ENCODE results near the gene HOXC6.

The HOXC6 gene

DNA sequence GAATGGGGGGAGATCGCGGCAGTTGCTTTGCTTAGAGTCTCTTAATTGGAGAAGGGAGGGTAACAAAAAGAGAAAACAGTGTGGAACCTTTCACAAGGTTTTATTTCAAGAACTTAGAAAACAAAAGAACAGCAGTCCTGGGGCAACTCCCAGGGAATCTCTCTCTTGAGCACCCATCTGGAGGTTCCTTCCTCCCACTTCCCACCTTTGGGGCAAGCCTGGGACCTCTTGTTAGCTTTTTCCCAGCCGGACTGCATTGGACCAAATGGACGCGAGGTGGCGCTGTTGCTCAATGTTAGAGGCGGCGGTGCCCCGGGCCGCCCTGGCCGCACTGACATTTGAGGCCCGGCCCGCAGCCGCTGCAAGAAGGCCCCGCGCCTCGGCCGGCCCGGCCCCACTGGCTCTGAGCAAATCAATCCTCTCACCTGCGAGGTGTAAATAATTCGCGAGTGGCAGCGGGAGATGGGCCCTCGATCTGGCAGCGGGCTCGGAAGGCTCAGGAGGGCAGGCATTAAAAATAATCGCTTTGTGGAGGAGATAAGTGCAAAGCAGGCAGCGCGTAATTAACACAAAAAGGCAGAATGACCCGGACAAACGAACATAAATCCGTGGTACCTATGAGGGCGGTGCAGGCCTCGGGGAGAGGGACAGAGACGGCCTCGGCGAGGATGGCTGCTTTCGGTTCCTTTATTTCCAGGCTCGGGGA lies 22.2 kb upstream of the HOXC6 start (continued):
- no peak for TF ChIP-seq ZBTB10 (tag by site-specific recombination; IDR thresholded peaks at IDR 0.05)
- no peak for TF ChIP-seq ZSCAN18 (tag by site-specific recombination; IDR thresholded peaks at IDR 0.05)
- TF ChIP-seq ZNF660 (tag by site-specific recombination; IDR thresholded peaks at IDR 0.05), result peak; percentile 91
- no peak; the same call in 1 of the 2 replicates for TF ChIP-seq ZNF391 (tag by site-specific recombination; IDR thresholded peaks at IDR 0.05; ENCODE audit: borderline replicate concordance, low read depth)
- TF ChIP-seq ZFP3 (tag by site-specific recombination; IDR thresholded peaks at IDR 0.05; ENCODE audit: low read depth), result no peak
- peak; percentile 59; the same call in 1 of the 2 replicates for TF ChIP-seq KLF10 (tag by site-specific recombination; IDR thresholded peaks at IDR 0.05)
- TF ChIP-seq ZNF140 (tag by site-specific recombination; IDR thresholded peaks at IDR 0.05), result no peak
- TF ChIP-seq, protein P1, sequence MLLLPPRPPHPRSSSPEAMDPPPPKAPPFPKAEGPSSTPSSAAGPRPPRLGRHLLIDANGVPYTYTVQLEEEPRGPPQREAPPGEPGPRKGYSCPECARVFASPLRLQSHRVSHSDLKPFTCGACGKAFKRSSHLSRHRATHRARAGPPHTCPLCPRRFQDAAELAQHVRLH (tag by site-specific recombination; IDR thresholded peaks at IDR 0.05), result no peak
- no peak for TF ChIP-seq HIC1 (tag by site-specific recombination; IDR thresholded peaks at IDR 0.05)
- TF ChIP-seq, protein P2, sequence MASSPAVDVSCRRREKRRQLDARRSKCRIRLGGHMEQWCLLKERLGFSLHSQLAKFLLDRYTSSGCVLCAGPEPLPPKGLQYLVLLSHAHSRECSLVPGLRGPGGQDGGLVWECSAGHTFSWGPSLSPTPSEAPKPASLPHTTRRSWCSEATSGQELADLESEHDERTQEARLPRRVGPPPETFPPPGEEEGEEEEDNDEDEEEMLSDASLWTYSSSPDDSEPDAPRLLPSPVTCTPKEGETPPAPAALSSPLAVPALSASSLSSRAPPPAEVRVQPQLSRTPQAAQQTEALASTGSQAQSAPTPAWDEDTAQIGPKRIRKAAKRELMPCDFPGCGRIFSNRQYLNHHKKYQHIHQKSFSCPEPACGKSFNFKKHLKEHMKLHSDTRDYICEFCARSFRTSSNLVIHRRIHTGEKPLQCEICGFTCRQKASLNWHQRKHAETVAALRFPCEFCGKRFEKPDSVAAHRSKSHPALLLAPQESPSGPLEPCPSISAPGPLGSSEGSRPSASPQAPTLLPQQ (tag by site-specific recombination; IDR thresholded peaks at IDR 0.05), result peak; percentile 77; the same call in 1 of the 2 replicates
- 0 out of 2 replicates have a peak, but pooled peaks have one; percentile 18 for TF ChIP-seq KLF1 (tag by site-specific recombination; IDR thresholded peaks at IDR 0.05)
- no peak for TF ChIP-seq ZNF621 (tag by site-specific recombination; IDR thresholded peaks at IDR 0.05)
- 0 out of 2 replicates have a peak, but pooled peaks have one; percentile 29 for TF ChIP-seq KLF8 (tag by site-specific recombination; IDR thresholded peaks at IDR 0.05)
- peak; percentile 36; the same call in 1 of the 2 replicates for TF ChIP-seq ZNF629 (tag by site-specific recombination; IDR thresholded peaks at IDR 0.05)
- peak; percentile 82 for TF ChIP-seq ZEB2 (tag by site-specific recombination; IDR thresholded peaks at IDR 0.05)
- TF ChIP-seq ZNF558 (tag by site-specific recombination; IDR thresholded peaks at IDR 0.05), result peak; percentile 40; the same call in 1 of the 2 replicates
- TF ChIP-seq ZNF843 (tag by site-specific recombination; IDR thresholded peaks at IDR 0.05), result 0 out of 2 replicates have a peak, but pooled peaks have one; percentile 37
- peak; percentile 36; the same call in 1 of the 2 replicates for TF ChIP-seq ZBTB17 (tag by site-specific recombination; IDR thresholded peaks at IDR 0.05)
- TF ChIP-seq, protein P3, sequence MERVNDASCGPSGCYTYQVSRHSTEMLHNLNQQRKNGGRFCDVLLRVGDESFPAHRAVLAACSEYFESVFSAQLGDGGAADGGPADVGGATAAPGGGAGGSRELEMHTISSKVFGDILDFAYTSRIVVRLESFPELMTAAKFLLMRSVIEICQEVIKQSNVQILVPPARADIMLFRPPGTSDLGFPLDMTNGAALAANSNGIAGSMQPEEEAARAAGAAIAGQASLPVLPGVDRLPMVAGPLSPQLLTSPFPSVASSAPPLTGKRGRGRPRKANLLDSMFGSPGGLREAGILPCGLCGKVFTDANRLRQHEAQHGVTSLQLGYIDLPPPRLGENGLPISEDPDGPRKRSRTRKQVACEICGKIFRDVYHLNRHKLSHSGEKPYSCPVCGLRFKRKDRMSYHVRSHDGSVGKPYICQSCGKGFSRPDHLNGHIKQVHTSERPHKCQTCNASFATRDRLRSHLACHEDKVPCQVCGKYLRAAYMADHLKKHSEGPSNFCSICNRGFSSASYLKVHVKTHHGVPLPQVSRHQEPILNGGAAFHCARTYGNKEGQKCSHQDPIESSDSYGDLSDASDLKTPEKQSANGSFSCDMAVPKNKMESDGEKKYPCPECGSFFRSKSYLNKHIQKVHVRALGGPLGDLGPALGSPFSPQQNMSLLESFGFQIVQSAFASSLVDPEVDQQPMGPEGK (tag by site-specific recombination; IDR thresholded peaks at IDR 0.05), result peak; percentile 41
- no peak for TF ChIP-seq ZNF211 (tag by site-specific recombination; IDR thresholded peaks at IDR 0.05; ENCODE audit: low read depth)
- no peak for TF ChIP-seq ZNF585B (tag by site-specific recombination; IDR thresholded peaks at IDR 0.05)
- TF ChIP-seq ZNF274 (IDR thresholded peaks at IDR 0.05; ENCODE audit: low read length), result no peak
- TF ChIP-seq ZNF274 (tag by site-specific recombination; IDR thresholded peaks at IDR 0.05; ENCODE audit: borderline replicate concordance), result no peak
- TF ChIP-seq ZSCAN23 (tag by site-specific recombination; IDR thresholded peaks at IDR 0.05), result no peak
- 0 out of 2 replicates have a peak, but pooled peaks have one; percentile 16 for TF ChIP-seq ZNF76 (tag by site-specific recombination; IDR thresholded peaks at IDR 0.05; ENCODE audit: borderline replicate concordance, low read depth)
- TF ChIP-seq GLIS2 (tag by site-specific recombination; IDR thresholded peaks at IDR 0.05), result peak; percentile 35; the same call in 1 of the 2 replicates
- no peak for TF ChIP-seq ZNF510 (tag by site-specific recombination; IDR thresholded peaks at IDR 0.05; ENCODE audit: insufficient replicate concordance)
- TF ChIP-seq ZNF394 (tag by site-specific recombination; IDR thresholded peaks at IDR 0.05; ENCODE audit: borderline replicate concordance), result peak; percentile 36; the same call in 1 of the 2 replicates
- no peak for TF ChIP-seq ZNF624 (tag by site-specific recombination; IDR thresholded peaks at IDR 0.05)
